H1 (cell line): Measurements from ENCODE around the gene NCF4. TPM values are rescaled to one million over a fixed set of nuclear protein-coding genes. Genes with fewer than 3 reads are reported as not detected.

Experiments
- CTCF ChIA-PET: fragments of 300-600 bp; sonication (Branson Sonifier 250); formaldehyde crosslinking; loops from one replicate; lab custom pipeline; 2021; ENCODE audit not compliant: partially characterized antibody; lab: Charles Lee
- POLR2A ChIA-PET: fragments of 300-600 bp; sonication (Branson Sonifier 250); formaldehyde crosslinking; loops from one replicate; lab custom pipeline; 2021; ENCODE audit warnings: inconsistent platforms; ENCODE audit not compliant: partially characterized antibody; lab: Charles Lee
- DNase-seq, 2 experiments: peaks; one replicate each; pipeline versions ENCODE4 v3.0.0 to v3.0.0-alpha.2; 2010 to 2022; ENCODE audit warnings: low spot score in 2 of 2, low read depth in 1 of 2, mixed read lengths in 1 of 2
- FAIRE-seq: peaks from 2 replicates; lab custom pipeline; 2011; peaks lifted over from hg19 to GRCh38; lab: Jason Lieb, UNC
- H2AFZ ChIP-seq: 2 replicates; pipeline ENCODE4 v1.8.1; 2012; ENCODE audit warnings: low read length, inconsistent platforms
- H2AK5ac ChIP-seq: 2 replicates; pipeline ENCODE4 v1.6.1; 2013; ENCODE audit warnings: low read depth, low read length
- H2BK120ac ChIP-seq: replicated peaks from 2 replicates; pipeline ENCODE3; 2013; ENCODE audit warnings: low read depth, low read length, inconsistent platforms
- H2BK12ac ChIP-seq: 2 replicates; pipeline ENCODE4 v1.6.1; 2013; ENCODE audit warnings: low read depth, low read length
- H2BK15ac ChIP-seq: 2 replicates; pipeline ENCODE4 v1.6.1; 2013; ENCODE audit warnings: low read length
- H2BK20ac ChIP-seq: 2 replicates; pipeline ENCODE4 v1.6.1; 2013; ENCODE audit warnings: low read length
- H2BK5ac ChIP-seq: 2 replicates; pipeline ENCODE4 v1.6.1; 2013; ENCODE audit warnings: low read depth, low read length
- H3K14ac ChIP-seq: 2 replicates; pipeline ENCODE4 v1.6.1; 2013; ENCODE audit warnings: inconsistent platforms; ENCODE audit not compliant: insufficient read length
- H3K18ac ChIP-seq: 2 replicates; pipeline ENCODE4 v1.6.1; 2013; ENCODE audit warnings: low read length; ENCODE audit errors: extremely low read depth
- H3K23ac ChIP-seq: 2 replicates; pipeline ENCODE4 v1.6.1; 2013; ENCODE audit warnings: inconsistent platforms; ENCODE audit not compliant: insufficient read length
- H3K23me2 ChIP-seq: 2 replicates; pipeline ENCODE4 v1.6.1; 2013; ENCODE audit warnings: low read depth, low read length
- H3K27ac ChIP-seq: 2 replicates; pipeline ENCODE4 v1.6.1; 2011; ENCODE audit warnings: low read depth, low read length, inconsistent platforms
- H3K27me3 ChIP-seq, 4 experiments: replicated peaks in 1 of 4; 1 replicate in 1 of 4; 2 replicates in 3 of 4; pipeline versions ENCODE4 v1.6.1 to v1.8.1; 2011 to 2013; ENCODE audit warnings: low read length in 3 of 4, mild to moderate bottlenecking in 3 of 4, inconsistent platforms in 2 of 4, mixed read lengths in 2 of 4, moderate library complexity in 1 of 4; ENCODE audit not compliant: control insufficient read depth in 3 of 4, insufficient read depth in 3 of 4; ENCODE audit errors: extremely low read depth in 1 of 4
- H3K36me3 ChIP-seq, 4 experiments: 2 replicates each; pipeline versions ENCODE4 v1.6.1 to v1.8.1; 2011 to 2013; ENCODE audit warnings: mild to moderate bottlenecking in 4 of 4, low read length in 3 of 4, moderate library complexity in 2 of 4, control low read depth in 1 of 4, inconsistent platforms in 1 of 4; ENCODE audit not compliant: insufficient read depth in 4 of 4, control insufficient read depth in 2 of 4
- H3K4ac ChIP-seq: replicated peaks from 2 replicates; pipeline ENCODE3; 2013; ENCODE audit warnings: low read length, low read depth, mixed read lengths, inconsistent platforms; ENCODE audit not compliant: insufficient read length
- H3K4me1 ChIP-seq, 4 experiments: replicated peaks in 1 of 4; 1 replicate in 1 of 4; 2 replicates in 3 of 4; pipeline versions ENCODE4 v1.6.1 to v1.8.1; 2011 to 2013; ENCODE audit warnings: low read length in 3 of 4, inconsistent platforms in 2 of 4, mixed read lengths in 1 of 4; ENCODE audit not compliant: insufficient read depth in 4 of 4, control insufficient read depth in 3 of 4
- H3K4me2 ChIP-seq, 2 experiments: 2 replicates each; pipeline versions ENCODE4 v1.6.1 to v1.8.1; 2011 to 2013; ENCODE audit warnings: low read depth in 2 of 2, low read length in 2 of 2, control low read depth in 1 of 2, inconsistent platforms in 1 of 2, mild to moderate bottlenecking in 1 of 2; ENCODE audit not compliant: insufficient read depth in 1 of 2
- H3K4me3 ChIP-seq, 4 experiments: fragments of 200-600, 300-600 bp in 1 of 4; sonication (generic), shearing (Covaris generic), sonication (Bioruptor Twin) in 1 of 4; 2 replicates each; pipeline versions ENCODE4 v1.5.1 to v1.8.1; 2011 to 2016; ENCODE audit warnings: low read length in 4 of 4, low read depth in 3 of 4, control low read depth in 2 of 4, inconsistent platforms in 2 of 4, mild to moderate bottlenecking in 2 of 4, mixed read lengths in 1 of 4, moderate library complexity in 1 of 4; ENCODE audit not compliant: insufficient read depth in 2 of 4; ENCODE audit errors: extremely low read depth in 1 of 4
- H3K56ac ChIP-seq: replicated peaks from 2 replicates; pipeline ENCODE3; 2013; ENCODE audit warnings: low read depth, mild to moderate bottlenecking, mixed read lengths, low read length, inconsistent platforms; ENCODE audit not compliant: insufficient read length
- H3K79me1 ChIP-seq: 2 replicates; pipeline ENCODE4 v1.6.1; 2013; ENCODE audit warnings: low read depth, low read length, control low read depth
- H3K79me2 ChIP-seq, 2 experiments: 2 replicates each; pipeline versions ENCODE4 v1.6.1 to v1.8.1; 2012 to 2013; ENCODE audit warnings: low read length in 2 of 2, mild to moderate bottlenecking in 2 of 2, inconsistent platforms in 1 of 2; ENCODE audit not compliant: insufficient read depth in 2 of 2, control insufficient read depth in 1 of 2
- H3K9ac ChIP-seq, 4 experiments: replicated peaks in 1 of 4; 1 replicate in 1 of 4; 2 replicates in 3 of 4; pipeline versions ENCODE4 v1.6.1 to v1.8.1; 2011 to 2013; ENCODE audit warnings: low read depth in 3 of 4, low read length in 3 of 4, control low read depth in 2 of 4, mild to moderate bottlenecking in 2 of 4, moderate library complexity in 2 of 4, inconsistent platforms in 1 of 4; ENCODE audit errors: extremely low read depth in 1 of 4
- H3K9me3 ChIP-seq, 2 experiments: 2 replicates each; pipeline versions ENCODE4 v1.6.1 to v1.8.1; 2012 to 2013; ENCODE audit warnings: mild to moderate bottlenecking in 2 of 2, moderate library complexity in 2 of 2, control low read depth in 1 of 2, inconsistent platforms in 1 of 2, low read depth in 1 of 2, low read length in 1 of 2, mixed read lengths in 1 of 2; ENCODE audit not compliant: insufficient read depth in 2 of 2
- H4K20me1 ChIP-seq, 2 experiments: replicated peaks in 1 of 2; 2 replicates each; pipeline versions ENCODE3 to v1.8.1; 2011 to 2013; ENCODE audit warnings: inconsistent platforms in 2 of 2, low read length in 2 of 2, mild to moderate bottlenecking in 1 of 2; ENCODE audit not compliant: insufficient read depth in 2 of 2, control insufficient read depth in 1 of 2
- H4K5ac ChIP-seq: 2 replicates; pipeline ENCODE4 v1.6.1; 2013; ENCODE audit warnings: low read length, low read depth, mixed read lengths, inconsistent platforms; ENCODE audit not compliant: insufficient read length
- H4K8ac ChIP-seq: 2 replicates; pipeline ENCODE4 v1.8.0; 2013; ENCODE audit warnings: mild to moderate bottlenecking, moderate library complexity, low read length, inconsistent platforms; ENCODE audit not compliant: insufficient read depth; ENCODE audit errors: extremely low read depth
- H4K91ac ChIP-seq: replicated peaks from 2 replicates; pipeline ENCODE3; 2013; ENCODE audit warnings: low read length, mixed read lengths, inconsistent platforms; ENCODE audit not compliant: insufficient read length
- ATF2 ChIP-seq: IDR thresholded peaks from 2 replicates; pipeline ENCODE4 v1.6.1; 2012; ENCODE audit warnings: low read length, inconsistent platforms
- CTBP2 ChIP-seq: IDR thresholded peaks from 2 replicates; pipeline ENCODE4 v1.7.0; 2011; ENCODE audit warnings: borderline replicate concordance, mild to moderate bottlenecking, moderate library complexity, mixed read lengths, low read length; ENCODE audit not compliant: insufficient read depth, insufficient read length
- EP300 ChIP-seq, 2 experiments: IDR thresholded peaks; 1 replicate in 1 of 2; 2 replicates in 1 of 2; pipeline ENCODE4 v1.6.1; 2011 to 2012; ENCODE audit warnings: low read depth in 2 of 2, low read length in 2 of 2, mild to moderate bottlenecking in 2 of 2, borderline replicate concordance in 1 of 2, inconsistent platforms in 1 of 2, moderate library complexity in 1 of 2
- JUN ChIP-seq: IDR thresholded peaks from 2 replicates; pipeline ENCODE4 v1.6.1; 2011; ENCODE audit warnings: low read depth, mild to moderate bottlenecking, improper control_type of control experiment, low read length
- KDM4A ChIP-seq: IDR thresholded peaks from one replicate; pipeline ENCODE4 v1.7.1; 2012; ENCODE audit warnings: low read depth, mild to moderate bottlenecking, moderate library complexity, low read length, inconsistent platforms; ENCODE audit not compliant: severe bottlenecking
- PHF8 ChIP-seq: fragments of 200-600 bp; sonication (generic); conservative IDR thresholded peaks from 2 replicates; pipeline ENCODE4 v1.7.1; 2012; ENCODE audit warnings: low read depth, mild to moderate bottlenecking, inconsistent platforms, low read length, moderate library complexity
- RBBP5 ChIP-seq: IDR thresholded peaks from 2 replicates; pipeline ENCODE4 v1.7.1; 2012; ENCODE audit warnings: low read depth, mild to moderate bottlenecking, inconsistent platforms, low read length, moderate library complexity, borderline replicate concordance
- RFX5 ChIP-seq: IDR thresholded peaks from 2 replicates; pipeline ENCODE4 v1.6.1; 2011; ENCODE audit warnings: low read depth, low read length, improper control_type of control experiment, borderline replicate concordance
- SIX5 ChIP-seq: IDR thresholded peaks from 2 replicates; pipeline ENCODE4 v1.6.1; 2011; ENCODE audit warnings: mild to moderate bottlenecking, low read depth, low read length
- SP1 ChIP-seq: IDR thresholded peaks from 2 replicates; pipeline ENCODE4 v1.6.1; 2011; ENCODE audit warnings: low read depth, low read length
- SP2 ChIP-seq: IDR thresholded peaks from 2 replicates; pipeline ENCODE4 v1.6.1; 2012; ENCODE audit warnings: mild to moderate bottlenecking, low read length, inconsistent platforms
- TCF12 ChIP-seq: IDR thresholded peaks from 2 replicates; pipeline ENCODE4 v1.6.1; 2011; ENCODE audit warnings: low read depth, mild to moderate bottlenecking, low read length
- YY1 ChIP-seq: IDR thresholded peaks from 2 replicates; pipeline ENCODE4 v1.6.1; 2011; ENCODE audit warnings: low read depth, mild to moderate bottlenecking, low read length
- WGBS, 2 experiments: shearing (Covaris generic) in 1 of 2; methylation state at CpG; one replicate each; pipeline versions ENCODE4 v1.1.6 to v1.1.7; 2013 to 2015; ENCODE audit warnings: low lambda C conversion rate in 2 of 2, mixed read lengths in 2 of 2, inconsistent platforms in 1 of 2, low coverage in 1 of 2, missing lambda C conversion rate in 1 of 2; ENCODE audit not compliant: insufficient replicate concordance in 2 of 2, insufficient coverage in 1 of 2, insufficient read length in 1 of 2; ENCODE audit errors: extremely low coverage in 1 of 2, missing lambda C conversion rate in 1 of 2; 5-methylcytosine and 5-hydroxymethylcytosine counted together
- polyA plus RNA-seq, 7 experiments: library from polyadenylated mRNA; depleted of rRNA in 3 of 7; stranded (reverse) in 5 of 7; unstranded in 2 of 7; fragments of >200 nt in 5 of 7; fragments of 200-250 nt in 2 of 7; gene quantifications; 1 replicate in 5 of 7; 2 replicates in 1 of 7; 4 replicates in 1 of 7; pipeline versions ENCODE4 v1.2.1 to v1.2.3, GENCODE V29; 2011 to 2013; ENCODE audit warnings: missing spikeins in 2 of 7, mixed read lengths in 2 of 7
- total RNA-seq: library from RNA; stranded (reverse); fragmentation: NEBNext Ultra II Directional; extraction: Animal tissue kit (Norgen Biotek cat#: 25700); gene quantifications from 2 replicates; pipeline ENCODE4 v1.2.1, GENCODE V29; 2021

NCF4 gene
- total and polyA plus RNA-seq, 2 of the 8 experiments (the other 6 are each of a cell fraction or from before 2014, with no cell fraction given), result 0.20 TPM; not detected in 1

GRCh38 chr22:36814801-36815200 is 46.0 kb upstream of the NCF4 start:
- no peak for DNase-seq
- Histone ChIP-seq H3K23me2 (peaks cover 11% of the 10 kb centered on the region), H2AFZ (no peak overlapping the region), H2BK15ac (no peak overlapping the region), H3K27me3 (peaks cover 21 to 53% (median 41%) of the 10 kb centered on the region in 4 experiments), H3K36me3 (no peaks in the 10 kb centered on the region), H4K8ac (no peak overlapping the region), H3K56ac (no peak overlapping the region), H3K4me2 (no peak overlapping the region), H3K4me1 (peaks cover 0 to 14% (median 9%) of the 10 kb centered on the region in 4 experiments; a peak in 6 of 7 replicates), H3K79me2 (no peaks in the 10 kb centered on the region), H2BK5ac (no peak overlapping the region), H4K91ac (no peak overlapping the region), H3K23ac (no peak overlapping the region), H4K20me1 (no peaks in the 10 kb centered on the region), H3K4me3 (no peak overlapping the region), H3K27ac (no peak overlapping the region), H2BK20ac (no peak overlapping the region), H3K79me1 (no peaks in the 10 kb centered on the region), H2AK5ac (peak overlapping the region; percentile 14; the same call in 1 of the 2 replicates), H2BK12ac (peak overlapping the region; percentile 12; the same call in 1 of the 2 replicates), H2BK120ac (no peak overlapping the region), H3K9me3 (no peaks in the 10 kb centered on the region), H3K9ac (no peak overlapping the region), H3K18ac (no peak overlapping the region), H4K5ac (no peak overlapping the region), H3K14ac (no peak overlapping the region), H3K4ac (no peak overlapping the region)
- TF ChIP-seq RFX5, result no peak
- TF ChIP-seq SP2, result no peak
- no peak for TF ChIP-seq RBBP5
- no peak for TF ChIP-seq CTBP2
- no peak for TF ChIP-seq TCF12
- TF ChIP-seq JUN, result no peak
- no peak for TF ChIP-seq PHF8
- TF ChIP-seq KDM4A, result no peak
- no peak for TF ChIP-seq EP300 (IDR thresholded peaks at IDR 0.05; ENCODE audit: borderline replicate concordance in 1 of 2, low read depth in 2 of 2, low read length in 2 of 2)
- no peak for TF ChIP-seq SP1
- no peak for TF ChIP-seq SIX5
- TF ChIP-seq YY1, result no peak
- no peak for TF ChIP-seq ATF2
- POLR2A ChIA-PET, result no interaction called here
- CTCF ChIA-PET, result interaction anchor here (0.6 to 1.0 kb wide), 2 partner anchors 12 to 65 kb away, joined by 3 read pairs; no protein-coding TSS in a partner anchor
- 89% methylated on average over 10 of the region's 10 CpGs; no CpG with 5 or more reads in 1 of the 2 experiments for WGBS, 2 experiments
- FAIRE-seq, result no peak
